Endothelial cell of umbilical vein (primary cell): ENCODE measurements around the gene UBE2D3. TPM values are rescaled to one million over a fixed set of nuclear protein-coding genes. Genes with fewer than 3 reads are reported as not detected.

Experiments
- BruUV-seq: library from RNA; stranded (reverse); fragments of 400-500 nt; replicated peaks from 2 replicates; lab custom pipeline; 2021; lab: Mats Ljungman, UMichigan
- CTCF ChIA-PET: fragments of 300-600, 350-600 bp; sonication (Branson Sonifier 250); formaldehyde crosslinking; loops from one replicate; lab custom pipeline; 2021; ENCODE audit warnings: antibody characterized with exemption, inconsistent platforms; lab: Charles Lee
- POLR2A ChIA-PET: fragments of 300-600, 350-600 bp; sonication (Branson Sonifier 250); formaldehyde crosslinking; loops from one replicate; lab custom pipeline; 2021; ENCODE audit warnings: antibody characterized with exemption, inconsistent platforms; lab: Charles Lee
- DNase-seq: peaks from one replicate; pipeline ENCODE4 v3.0.0-alpha.2; 2011; ENCODE audit warnings: low read depth, low spot score
- FAIRE-seq: peaks from 2 replicates; lab custom pipeline; 2011; peaks lifted over from hg19 to GRCh38; lab: Jason Lieb, UNC
- H2AFZ ChIP-seq: 2 replicates; pipeline ENCODE4 v1.6.0; 2012; ENCODE audit warnings: low read depth, low read length, control low read depth, inconsistent platforms
- H3K27ac ChIP-seq: 2 replicates; pipeline ENCODE4 v1.5.1; 2011; ENCODE audit warnings: low read depth, mild to moderate bottlenecking, control low read depth, low read length, moderate library complexity; ENCODE audit not compliant: insufficient read depth
- H3K27me3 ChIP-seq, 2 experiments: 2 replicates each; pipeline versions ENCODE4 v1.6.0 to v1.6.1; 2011; ENCODE audit warnings: low read length in 2 of 2, mixed read lengths in 1 of 2; ENCODE audit not compliant: control insufficient read depth in 2 of 2, insufficient read depth in 2 of 2
- H3K36me3 ChIP-seq, 2 experiments: 2 replicates in 1 of 2; 3 replicates in 1 of 2; pipeline ENCODE4 v1.5.1; 2011; ENCODE audit warnings: low read length in 2 of 2, mild to moderate bottlenecking in 1 of 2, moderate library complexity in 1 of 2; ENCODE audit not compliant: control insufficient read depth in 2 of 2, insufficient read depth in 2 of 2; ENCODE audit errors: extremely low read depth in 1 of 2
- H3K4me1 ChIP-seq: 3 replicates; pipeline ENCODE4 v1.5.1; 2011; ENCODE audit warnings: mild to moderate bottlenecking, low read length; ENCODE audit not compliant: control insufficient read depth, insufficient read depth; ENCODE audit errors: extremely low read depth
- H3K4me2 ChIP-seq: 2 replicates; pipeline ENCODE4 v1.6.1; 2011; ENCODE audit warnings: low read length, control low read depth, mixed read lengths; ENCODE audit not compliant: insufficient read depth
- H3K4me3 ChIP-seq, 3 experiments: fragments of 200-600 bp in 1 of 3; sonication (generic), shearing (Covaris generic) in 1 of 3; replicated peaks in 1 of 3; 2 replicates each; pipeline ENCODE4 v1.5.1; 2011 to 2016; ENCODE audit warnings: control low read depth in 3 of 3, low read length in 3 of 3, mild to moderate bottlenecking in 2 of 3, inconsistent platforms in 1 of 3, low read depth in 1 of 3, moderate library complexity in 1 of 3; ENCODE audit not compliant: insufficient read depth in 1 of 3
- H3K79me2 ChIP-seq: 2 replicates; pipeline ENCODE4 v1.6.0; 2012; ENCODE audit warnings: low read length, inconsistent platforms; ENCODE audit not compliant: control insufficient read depth, insufficient read depth
- H3K9ac ChIP-seq: replicated peaks from 2 replicates; pipeline ENCODE3; 2011; ENCODE audit warnings: low read length, control low read depth; ENCODE audit not compliant: insufficient read depth; ENCODE audit errors: extremely low read depth
- H3K9me1 ChIP-seq: replicated peaks from 3 replicates; pipeline ENCODE4 v1.6.0; 2011; ENCODE audit warnings: mild to moderate bottlenecking, low read length; ENCODE audit not compliant: control insufficient read depth, insufficient read depth; ENCODE audit errors: extremely low read depth
- H3K9me3 ChIP-seq: replicated peaks from 2 replicates; pipeline ENCODE4 v1.5.1; 2012; ENCODE audit warnings: low read length, inconsistent platforms; ENCODE audit not compliant: control insufficient read depth, insufficient read depth
- H4K20me1 ChIP-seq: replicated peaks from 2 replicates; pipeline ENCODE3; 2011; ENCODE audit warnings: mild to moderate bottlenecking, low read length; ENCODE audit not compliant: control insufficient read depth, insufficient read depth; ENCODE audit errors: extremely low read depth
- EZH2 ChIP-seq: IDR thresholded peaks from 2 replicates; pipeline ENCODE4 v1.6.1; 2012; ENCODE audit warnings: borderline replicate concordance, low read depth, mild to moderate bottlenecking, moderate library complexity, low read length, inconsistent platforms; ENCODE audit not compliant: severe bottlenecking
- FOS ChIP-seq: IDR thresholded peaks from 2 replicates; pipeline ENCODE4 v1.6.1; 2011; ENCODE audit warnings: mild to moderate bottlenecking, low read length, moderate library complexity, borderline replicate concordance; ENCODE audit not compliant: insufficient read depth
- GATA2 ChIP-seq: IDR thresholded peaks from 2 replicates; pipeline ENCODE4 v1.7.0; 2011; ENCODE audit warnings: low read depth, mild to moderate bottlenecking, moderate library complexity, mixed read lengths, low read length; ENCODE audit not compliant: insufficient read length, insufficient read depth
- JUN ChIP-seq: IDR thresholded peaks from 2 replicates; pipeline ENCODE4 v1.6.1; 2011; ENCODE audit warnings: borderline replicate concordance, low read depth; ENCODE audit not compliant: insufficient read length, insufficient read depth
- MYC ChIP-seq: IDR thresholded peaks from one replicate; pipeline ENCODE4 v1.6.1; 2011; ENCODE audit warnings: mild to moderate bottlenecking, low read depth, low read length
- POLR2A ChIP-seq: IDR thresholded peaks from 2 replicates; pipeline ENCODE4 v1.6.1; 2012; ENCODE audit warnings: low read depth, mild to moderate bottlenecking, control low read depth, low read length
- POLR2AphosphoS5 ChIP-seq: IDR thresholded peaks from 2 replicates; pipeline ENCODE4 v1.6.1; 2012; ENCODE audit warnings: low read depth, mild to moderate bottlenecking, control low read depth, low read length, moderate library complexity; ENCODE audit not compliant: insufficient read depth
- dilution Hi-C: fragments of 300-500 bp; cut with MboI; formaldehyde crosslinking; loops from one replicate; pipeline ENCODE4 v1.15.0; 2019; ENCODE audit warnings: low sequenced_read_pairs; ENCODE audit not compliant: extremely low pct_ligation_motif_present
- intact Hi-C: fragments of 100-400 bp; cut with micrococcal nuclease; formaldehyde crosslinking; loops from one replicate; pipeline ENCODE4 v1.10.0; 2022
- polyA plus RNA-seq, 4 experiments: library from polyadenylated mRNA; depleted of rRNA in 3 of 4; stranded (reverse) in 3 of 4; unstranded in 1 of 4; fragments of >200 nt; gene quantifications; 2 replicates each; pipeline versions ENCODE4 v1.2.1 to v1.2.3, GENCODE V29; 2011 to 2012; ENCODE audit warnings: missing spikeins in 1 of 4
- total RNA-seq: library from RNA; stranded (reverse); gene quantifications from 2 replicates; pipeline ENCODE4 v1.2.3, GENCODE V29; 2021
- TF ChIP-seq, protein P1 (sequence below): IDR thresholded peaks from 2 replicates; pipeline ENCODE4 v1.6.1; 2011; ENCODE audit not compliant: insufficient read depth, insufficient read length
- TF ChIP-seq, protein P2 (sequence below), 2 donors: IDR thresholded peaks; 1 replicate in 1 of 2; 2 replicates in 1 of 2; pipeline ENCODE4 v1.5.1; 2011; ENCODE audit warnings: low read length in 2 of 2, mild to moderate bottlenecking in 2 of 2, moderate library complexity in 2 of 2, control low read depth in 1 of 2, inconsistent platforms in 1 of 2, low read depth in 1 of 2; ENCODE audit not compliant: insufficient read depth in 1 of 2; ENCODE audit errors: extremely low read depth in 1 of 2

The UBE2D3 gene
- total and polyA plus RNA-seq, 2 donors (not counting 3 experiments of a cell fraction or from before 2014, with no cell fraction given) = 279 to 399 TPM

DNA sequence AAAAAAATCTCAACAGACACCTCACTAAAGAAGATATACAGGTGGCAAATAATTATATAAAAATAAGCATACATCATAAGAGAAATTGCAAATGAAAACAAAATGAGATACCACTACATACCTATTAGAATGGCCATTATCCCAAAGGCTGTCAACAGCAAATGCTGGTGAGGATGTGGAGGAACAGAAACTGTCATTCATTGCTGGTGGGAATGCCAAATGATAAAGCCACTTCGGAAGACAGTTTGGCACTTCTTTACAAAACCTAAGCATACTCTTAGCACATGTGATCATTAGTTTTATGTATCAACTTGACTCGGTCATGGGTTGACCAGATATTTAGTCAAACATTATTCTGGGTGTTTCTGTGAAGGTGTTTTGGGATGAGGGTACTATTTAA, 53.1 kb downstream of the UBE2D3 start:
- TF ChIP-seq POLR2AphosphoS5 (no peak), POLR2A (no peak), JUN (no peak), GATA2 (no peak), EZH2 (no peak), FOS (no peak), MYC (no peak)
- TF ChIP-seq, protein P1, sequence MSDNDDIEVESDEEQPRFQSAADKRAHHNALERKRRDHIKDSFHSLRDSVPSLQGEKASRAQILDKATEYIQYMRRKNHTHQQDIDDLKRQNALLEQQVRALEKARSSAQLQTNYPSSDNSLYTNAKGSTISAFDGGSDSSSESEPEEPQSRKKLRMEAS = no peak
- TF ChIP-seq, protein P2, sequence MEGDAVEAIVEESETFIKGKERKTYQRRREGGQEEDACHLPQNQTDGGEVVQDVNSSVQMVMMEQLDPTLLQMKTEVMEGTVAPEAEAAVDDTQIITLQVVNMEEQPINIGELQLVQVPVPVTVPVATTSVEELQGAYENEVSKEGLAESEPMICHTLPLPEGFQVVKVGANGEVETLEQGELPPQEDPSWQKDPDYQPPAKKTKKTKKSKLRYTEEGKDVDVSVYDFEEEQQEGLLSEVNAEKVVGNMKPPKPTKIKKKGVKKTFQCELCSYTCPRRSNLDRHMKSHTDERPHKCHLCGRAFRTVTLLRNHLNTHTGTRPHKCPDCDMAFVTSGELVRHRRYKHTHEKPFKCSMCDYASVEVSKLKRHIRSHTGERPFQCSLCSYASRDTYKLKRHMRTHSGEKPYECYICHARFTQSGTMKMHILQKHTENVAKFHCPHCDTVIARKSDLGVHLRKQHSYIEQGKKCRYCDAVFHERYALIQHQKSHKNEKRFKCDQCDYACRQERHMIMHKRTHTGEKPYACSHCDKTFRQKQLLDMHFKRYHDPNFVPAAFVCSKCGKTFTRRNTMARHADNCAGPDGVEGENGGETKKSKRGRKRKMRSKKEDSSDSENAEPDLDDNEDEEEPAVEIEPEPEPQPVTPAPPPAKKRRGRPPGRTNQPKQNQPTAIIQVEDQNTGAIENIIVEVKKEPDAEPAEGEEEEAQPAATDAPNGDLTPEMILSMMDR (IDR thresholded peaks at IDR 0.05; ENCODE audit: extremely low read depth in 1 of 2, insufficient read depth in 1 of 2, low read depth in 1 of 2, low read length in 2 of 2) = no peak
- DNase-seq (no peak), FAIRE-seq (no peak)
- Histone ChIP-seq H3K36me3 (no peaks in the 10 kb centered on the region), H3K27ac (no peak overlapping the region), H3K4me3 (no peak overlapping the region), H3K79me2 (no peaks in the 10 kb centered on the region), H4K20me1 (no peaks in the 10 kb centered on the region), H3K9ac (no peak overlapping the region), H3K9me1 (no peaks in the 10 kb centered on the region), H2AFZ (no peak overlapping the region), H3K27me3 (no peaks in the 10 kb centered on the region), H3K4me1 (no peaks in the 10 kb centered on the region), H3K9me3 (no peaks in the 10 kb centered on the region), H3K4me2 (no peak overlapping the region)
- BruUV-seq = no TSS peak
- ChIA-PET POLR2A (no interaction called here), CTCF (interaction anchor here (1.0 kb wide), 1 partner anchor 153 kb away, joined by 3 read pairs; no protein-coding TSS in a partner anchor)
- intact Hi-C loops (no loop called here), dilution Hi-C loops (no loop called here)
